Subcutaneous adipose tissue (tissue), 4 donors: ENCODE data around the gene PDE4D. TPM values are rescaled to one million over a fixed set of nuclear protein-coding genes. Genes with fewer than 3 reads are reported as not detected.

Source experiments
- CTCF ChIP-seq: fragments of 450-650 bp; IDR thresholded peaks from one replicate; pipeline ENCODE4 v1.5.1; 2016; ENCODE audit warnings: low read depth, mild to moderate bottlenecking, control low read depth, antibody characterized with exemption, moderate library complexity
- total RNA-seq, 4 donors: library from RNA; depleted of rRNA; stranded (reverse); fragments of >200 nt; gene quantifications; one replicate each; pipeline ENCODE4 v1.1.0, GENCODE V29; 2016

Gene PDE4D
- total RNA-seq, 4 donors from 2014 or later = 15.0 to 24.0 (median 18.5) TPM

- no peak for TF ChIP-seq CTCF
These were observed 924.3 kb downstream of the PDE4D start for GRCh38 chr5:58969253-58969652.

- TF ChIP-seq CTCF = no peak
These were observed 925.2 kb downstream of the PDE4D start for GRCh38 chr5:58968350-58968749.

GRCh38 chr5:58967597-58968281 lies 925.8 kb downstream of the PDE4D start:
- no peak for TF ChIP-seq CTCF

DNA sequence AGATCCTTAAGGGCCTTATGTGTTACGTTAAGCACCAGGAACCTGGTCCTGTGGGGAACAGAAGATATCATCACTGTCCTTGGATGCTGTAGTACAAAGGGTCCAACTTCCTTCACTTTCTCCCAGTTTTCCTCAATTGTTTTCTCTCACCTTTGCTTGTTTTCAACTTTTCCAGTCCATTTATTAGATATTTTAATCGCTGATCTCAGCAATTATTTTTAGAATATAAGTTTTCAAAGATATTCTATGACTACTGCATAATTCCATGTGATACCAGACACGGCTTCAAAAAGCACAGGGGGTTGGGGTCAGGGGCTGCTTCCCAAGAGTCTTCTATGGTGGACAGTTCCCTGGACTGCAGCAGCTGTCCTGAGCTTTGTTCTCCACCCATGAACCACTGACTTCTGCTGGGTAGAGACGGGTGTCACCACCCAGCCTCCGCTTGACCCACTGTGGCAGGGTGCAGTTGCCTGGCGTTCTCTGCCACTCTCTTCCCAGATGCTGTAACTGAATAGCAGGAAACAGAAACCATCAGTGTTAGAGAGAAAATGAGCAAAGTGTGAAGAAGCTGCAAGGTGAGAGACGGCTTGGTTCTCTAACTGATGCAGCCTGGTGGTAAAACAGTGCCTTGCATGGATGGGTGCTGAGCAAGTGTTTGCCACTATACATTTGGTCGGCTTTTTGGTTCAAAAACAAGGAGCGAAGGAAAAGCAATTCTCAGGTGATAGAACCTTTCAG lies 927.7 kb downstream of the PDE4D start:
- TF ChIP-seq CTCF = no peak

- no peak for TF ChIP-seq CTCF
These were observed 929.7 kb downstream of the PDE4D start for GRCh38 chr5:58963821-58964220.

DNA sequence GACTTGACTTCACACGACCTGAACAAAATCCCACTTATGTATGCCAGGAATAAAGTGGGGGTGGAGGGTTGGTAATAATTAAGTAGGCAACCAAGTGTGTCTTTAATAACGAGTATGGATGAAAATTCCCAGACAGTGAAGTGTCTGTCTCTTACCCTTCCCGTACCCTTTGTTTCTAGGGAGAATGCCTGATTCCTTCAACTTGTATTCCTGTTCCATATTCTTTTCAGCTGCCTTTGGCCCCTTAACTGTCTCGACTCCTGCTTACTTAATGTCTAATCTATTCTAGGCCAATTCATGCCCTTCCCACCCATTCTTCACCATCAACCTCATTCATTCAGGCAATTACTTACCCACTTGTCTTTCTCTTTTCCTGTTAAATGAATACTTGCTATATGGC lies 930.2 kb downstream of the PDE4D start:
- no peak for TF ChIP-seq CTCF

GRCh38 chr5:58961631-58962280 lies 931.8 kb downstream of the PDE4D start:
- no peak for TF ChIP-seq CTCF
